H9 (cell line): ENCODE data around the gene SLC27A1. TPM values are rescaled to one million over a fixed set of nuclear protein-coding genes. Genes with fewer than 3 reads are reported as not detected.

ENCODE experiments used
- DNase-seq: peaks from one replicate; pipeline ENCODE4 v3.0.0-alpha.2; 2017
- H2AFZ ChIP-seq: one replicate; pipeline ENCODE4 v1.6.1; 2013; ENCODE audit warnings: mild to moderate bottlenecking, low read length, control low read depth, moderate library complexity
- H2AK5ac ChIP-seq: 2 replicates; pipeline ENCODE4 v1.6.1; 2013; ENCODE audit warnings: low read length, control low read depth, mixed read lengths; ENCODE audit not compliant: insufficient read length
- H2BK120ac ChIP-seq: one replicate; pipeline ENCODE4 v1.6.1; 2013; ENCODE audit warnings: low read depth, mild to moderate bottlenecking, low read length, control low read depth, inconsistent platforms; ENCODE audit not compliant: poor library complexity, severe bottlenecking
- H2BK12ac ChIP-seq: 2 replicates; pipeline ENCODE4 v1.6.1; 2013; ENCODE audit warnings: low read length, control low read depth, mixed read lengths, low read depth; ENCODE audit not compliant: insufficient read length
- H2BK15ac ChIP-seq: 2 replicates; pipeline ENCODE4 v1.6.1; 2013; ENCODE audit warnings: low read depth, low read length, control low read depth
- H2BK20ac ChIP-seq: one replicate; pipeline ENCODE4 v1.6.1; 2013; ENCODE audit warnings: low read depth, mild to moderate bottlenecking, low read length, control low read depth, inconsistent platforms; ENCODE audit not compliant: poor library complexity, severe bottlenecking
- H2BK5ac ChIP-seq: 2 replicates; pipeline ENCODE4 v1.6.1; 2013; ENCODE audit warnings: low read length, control low read depth, mixed read lengths; ENCODE audit not compliant: insufficient read length
- H3K14ac ChIP-seq: 2 replicates; pipeline ENCODE4 v1.6.1; 2013; ENCODE audit warnings: low read length, control low read depth; ENCODE audit not compliant: insufficient read depth
- H3K18ac ChIP-seq: 2 replicates; pipeline ENCODE4 v1.6.1; 2013; ENCODE audit warnings: low read depth, mild to moderate bottlenecking, mixed read lengths, low read length, control low read depth; ENCODE audit not compliant: insufficient read length
- H3K23ac ChIP-seq: 2 replicates; pipeline ENCODE4 v1.6.1; 2013; ENCODE audit warnings: low read length, control low read depth, mixed read lengths, low read depth; ENCODE audit not compliant: insufficient read length
- H3K23me2 ChIP-seq: 2 replicates; pipeline ENCODE4 v1.6.1; 2013; ENCODE audit warnings: low read depth, mild to moderate bottlenecking, mixed read lengths, low read length, control low read depth; ENCODE audit not compliant: insufficient read length, poor library complexity, severe bottlenecking
- H3K27ac ChIP-seq: 2 replicates; pipeline ENCODE4 v1.5.1; 2013; ENCODE audit warnings: low read length, control low read depth, mixed read lengths, low read depth; ENCODE audit not compliant: insufficient read length
- H3K27me3 ChIP-seq: 2 replicates; pipeline ENCODE4 v1.6.1; 2013; ENCODE audit warnings: low read length, control low read depth, inconsistent platforms; ENCODE audit not compliant: insufficient read depth
- H3K4ac ChIP-seq: 2 replicates; pipeline ENCODE4 v1.6.1; 2013; ENCODE audit warnings: low read depth, mild to moderate bottlenecking, control low read depth, inconsistent platforms, low read length, moderate library complexity
- H3K4me1 ChIP-seq: 2 replicates; pipeline ENCODE4 v1.6.1; 2013; ENCODE audit warnings: low read length, control low read depth, inconsistent platforms; ENCODE audit not compliant: insufficient read depth
- H3K4me2 ChIP-seq: 2 replicates; pipeline ENCODE4 v1.6.1; 2013; ENCODE audit warnings: low read length, control low read depth, mixed read lengths; ENCODE audit not compliant: insufficient read length, insufficient read depth
- H3K56ac ChIP-seq: 2 replicates; pipeline ENCODE4 v1.6.1; 2013; ENCODE audit warnings: low read depth, mild to moderate bottlenecking, mixed read lengths, low read length, control low read depth; ENCODE audit not compliant: insufficient read length
- H3K79me1 ChIP-seq: 2 replicates; pipeline ENCODE4 v1.6.1; 2013; ENCODE audit warnings: low read depth, mild to moderate bottlenecking, moderate library complexity, low read length, control low read depth, inconsistent platforms; ENCODE audit not compliant: insufficient read depth, poor library complexity, severe bottlenecking
- H3K79me2 ChIP-seq: 2 replicates; pipeline ENCODE4 v1.6.1; 2013; ENCODE audit warnings: low read length, control low read depth, inconsistent platforms; ENCODE audit not compliant: insufficient read depth
- H3K9ac ChIP-seq: 2 replicates; pipeline ENCODE4 v1.6.1; 2013; ENCODE audit warnings: low read length, control low read depth, mixed read lengths; ENCODE audit not compliant: insufficient read length; ENCODE audit errors: extremely low read depth
- H3K9me3 ChIP-seq: one replicate; pipeline ENCODE4 v1.6.1; 2013; ENCODE audit warnings: low read depth, low read length, inconsistent platforms; ENCODE audit not compliant: control insufficient read depth
- H3T11ph ChIP-seq: one replicate; pipeline ENCODE4 v1.6.1; 2013; ENCODE audit warnings: mild to moderate bottlenecking, low read length, control low read depth, inconsistent platforms
- H4K20me1 ChIP-seq: one replicate; pipeline ENCODE4 v1.6.1; 2013; ENCODE audit not compliant: control insufficient read depth, insufficient read length, insufficient read depth
- H4K5ac ChIP-seq: 2 replicates; pipeline ENCODE4 v1.6.1; 2013; ENCODE audit warnings: low read depth, mild to moderate bottlenecking, mixed read lengths, low read length, control low read depth; ENCODE audit not compliant: insufficient read length
- H4K8ac ChIP-seq: replicated peaks from 2 replicates; pipeline ENCODE4 v1.6.1; 2013; ENCODE audit warnings: low read length, control low read depth, mixed read lengths, low read depth; ENCODE audit not compliant: insufficient read length
- H4K91ac ChIP-seq: 2 replicates; pipeline ENCODE4 v1.6.1; 2013; ENCODE audit warnings: low read depth, mild to moderate bottlenecking, moderate library complexity, mixed read lengths, low read length, control low read depth; ENCODE audit not compliant: insufficient read length
- H3K27ac Mint-ChIP-seq, 3 experiments: 2 replicates in 2 of 3; 3 replicates in 1 of 3; pipeline ENCODE4 v1.8.0; 2020 to 2021; ENCODE audit warnings: mixed read lengths in 3 of 3, mild to moderate bottlenecking in 1 of 3, moderate library complexity in 1 of 3
- H3K27me3 Mint-ChIP-seq: 2 replicates; pipeline ENCODE4 v1.8.0; 2021; ENCODE audit warnings: low read depth, mild to moderate bottlenecking, moderate library complexity, mixed read lengths
- H3K36me3 Mint-ChIP-seq, 3 experiments: 2 replicates in 2 of 3; 3 replicates in 1 of 3; pipeline ENCODE4 v1.8.0; 2020 to 2021; ENCODE audit warnings: low read depth in 3 of 3, mixed read lengths in 3 of 3; ENCODE audit not compliant: insufficient read depth in 1 of 3
- H3K4me1 Mint-ChIP-seq, 2 experiments: 2 replicates each; pipeline ENCODE4 v1.8.0; 2020; ENCODE audit warnings: mixed read lengths in 2 of 2
- H3K4me3 Mint-ChIP-seq, 2 experiments: 2 replicates in 1 of 2; 3 replicates in 1 of 2; pipeline ENCODE4 v1.8.0; 2020 to 2021; ENCODE audit warnings: mild to moderate bottlenecking in 2 of 2, mixed read lengths in 2 of 2, moderate library complexity in 1 of 2
- H3K9me3 Mint-ChIP-seq, 2 experiments: 2 replicates in 1 of 2; 3 replicates in 1 of 2; pipeline ENCODE4 v1.8.0; 2020; ENCODE audit warnings: mild to moderate bottlenecking in 2 of 2, mixed read lengths in 2 of 2, moderate library complexity in 1 of 2
- WGBS: extraction: QIAGEN DNeasy Blood & Tissue Kit; methylation state at CpG from one replicate; pipeline ENCODE4 v1.1.7; 2013; ENCODE audit warnings: missing lambda C conversion rate, low lambda C conversion rate, mixed read lengths; ENCODE audit not compliant: insufficient read length; ENCODE audit errors: extremely low coverage; 5-methylcytosine and 5-hydroxymethylcytosine counted together
- total RNA-seq: library from RNA; stranded (reverse); gene quantifications from 2 replicates; pipeline ENCODE4 v1.2.1, GENCODE V29; 2021
- TF ChIP-seq, protein P1 (sequence below): fragments of 200-600 bp; sonication (generic); conservative IDR thresholded peaks from 3 replicates; pipeline ENCODE4 v1.8.0; 2021; ENCODE audit warnings: antibody characterized with exemption, mild to moderate bottlenecking

SLC27A1 gene
- total RNA-seq, 1 experiment from 2014 or later, result 6.4 TPM

DNA sequence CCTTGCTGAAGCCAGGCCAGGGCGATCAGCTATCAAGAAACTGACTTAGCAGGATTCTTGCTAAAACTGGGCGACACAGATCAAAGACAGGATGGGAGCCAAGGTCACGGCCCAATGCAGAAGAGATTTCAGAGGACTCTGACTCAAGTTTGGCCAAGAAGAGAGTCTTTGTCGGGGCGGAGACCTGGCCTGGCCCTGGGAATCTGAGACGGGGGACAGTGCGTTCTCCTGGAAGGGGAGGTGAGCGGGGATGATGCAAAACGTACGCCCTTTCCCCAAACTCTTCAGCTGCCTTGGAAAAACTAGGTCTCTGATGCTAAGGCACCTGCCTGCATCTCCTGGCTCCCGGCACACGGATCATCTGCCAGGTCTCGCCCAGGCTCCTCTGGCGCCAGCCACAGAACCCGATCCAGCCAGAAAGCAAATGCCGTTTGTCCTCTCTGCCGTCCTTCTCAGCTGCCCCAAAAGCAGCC lies 40.6 kb upstream of the SLC27A1 start:
- Histone ChIP-seq H3K23me2 (peaks cover 6% of the 10 kb centered on the region), H4K5ac (no peak overlapping the region), H3K23ac (no peak overlapping the region), H3K56ac (no peak overlapping the region), H3K4ac (no peak overlapping the region), H2BK120ac (no peak overlapping the region), H2BK20ac (no peak overlapping the region), H2AK5ac (no peak overlapping the region), H3K18ac (no peak overlapping the region), H3K4me2 (no peak overlapping the region), H2BK15ac (no peak overlapping the region), H2BK12ac (no peak overlapping the region), H3K9ac (no peak overlapping the region), H3K79me2 (no peaks in the 10 kb centered on the region), H3K27me3 (no peaks in the 10 kb centered on the region), H3K4me1 (no peaks in the 10 kb centered on the region), H2BK5ac (no peak overlapping the region), H3K9me3 (no peaks in the 10 kb centered on the region), H3K79me1 (no peaks in the 10 kb centered on the region), H3K14ac (no peak overlapping the region), H3T11ph (no peak overlapping the region), H4K20me1 (no peaks in the 10 kb centered on the region), H2AFZ (no peak overlapping the region), H3K27ac (no peak overlapping the region), H4K8ac (no peak overlapping the region), H4K91ac (no peak overlapping the region)
- H3K27me3 Mint-ChIP-seq, result no peaks in the 10 kb centered on the region; the same call in 1 of the 2 replicates
- TF ChIP-seq, protein P1, sequence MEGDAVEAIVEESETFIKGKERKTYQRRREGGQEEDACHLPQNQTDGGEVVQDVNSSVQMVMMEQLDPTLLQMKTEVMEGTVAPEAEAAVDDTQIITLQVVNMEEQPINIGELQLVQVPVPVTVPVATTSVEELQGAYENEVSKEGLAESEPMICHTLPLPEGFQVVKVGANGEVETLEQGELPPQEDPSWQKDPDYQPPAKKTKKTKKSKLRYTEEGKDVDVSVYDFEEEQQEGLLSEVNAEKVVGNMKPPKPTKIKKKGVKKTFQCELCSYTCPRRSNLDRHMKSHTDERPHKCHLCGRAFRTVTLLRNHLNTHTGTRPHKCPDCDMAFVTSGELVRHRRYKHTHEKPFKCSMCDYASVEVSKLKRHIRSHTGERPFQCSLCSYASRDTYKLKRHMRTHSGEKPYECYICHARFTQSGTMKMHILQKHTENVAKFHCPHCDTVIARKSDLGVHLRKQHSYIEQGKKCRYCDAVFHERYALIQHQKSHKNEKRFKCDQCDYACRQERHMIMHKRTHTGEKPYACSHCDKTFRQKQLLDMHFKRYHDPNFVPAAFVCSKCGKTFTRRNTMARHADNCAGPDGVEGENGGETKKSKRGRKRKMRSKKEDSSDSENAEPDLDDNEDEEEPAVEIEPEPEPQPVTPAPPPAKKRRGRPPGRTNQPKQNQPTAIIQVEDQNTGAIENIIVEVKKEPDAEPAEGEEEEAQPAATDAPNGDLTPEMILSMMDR, result no peak
- no CpG with 5 or more reads among the region's 17 CpGs for WGBS
- H3K9me3 Mint-ChIP-seq, result no peaks in the 10 kb centered on the region
- no peaks in the 10 kb centered on the region for H3K36me3 Mint-ChIP-seq
- peaks cover 4 to 9% of the 10 kb centered on the region in 2 experiments for H3K4me1 Mint-ChIP-seq
- H3K4me3 Mint-ChIP-seq, result no peak overlapping the region
- peak overlapping the region in 1 of 3 experiments; percentile 25; a peak in 2 of 7 replicates for H3K27ac Mint-ChIP-seq
- no peak for DNase-seq
